ENCODE data around the gene EN2.

EN2 gene

GRCh38 chr7:155459700-155460461, 2.0 kb downstream of the EN2 start:
- DNase-seq (ENCODE audit: low read depth, low spot score): no peak
- no peak overlapping the region for H3K4me3 ChIP-seq (ENCODE audit: low read length)

DNA sequence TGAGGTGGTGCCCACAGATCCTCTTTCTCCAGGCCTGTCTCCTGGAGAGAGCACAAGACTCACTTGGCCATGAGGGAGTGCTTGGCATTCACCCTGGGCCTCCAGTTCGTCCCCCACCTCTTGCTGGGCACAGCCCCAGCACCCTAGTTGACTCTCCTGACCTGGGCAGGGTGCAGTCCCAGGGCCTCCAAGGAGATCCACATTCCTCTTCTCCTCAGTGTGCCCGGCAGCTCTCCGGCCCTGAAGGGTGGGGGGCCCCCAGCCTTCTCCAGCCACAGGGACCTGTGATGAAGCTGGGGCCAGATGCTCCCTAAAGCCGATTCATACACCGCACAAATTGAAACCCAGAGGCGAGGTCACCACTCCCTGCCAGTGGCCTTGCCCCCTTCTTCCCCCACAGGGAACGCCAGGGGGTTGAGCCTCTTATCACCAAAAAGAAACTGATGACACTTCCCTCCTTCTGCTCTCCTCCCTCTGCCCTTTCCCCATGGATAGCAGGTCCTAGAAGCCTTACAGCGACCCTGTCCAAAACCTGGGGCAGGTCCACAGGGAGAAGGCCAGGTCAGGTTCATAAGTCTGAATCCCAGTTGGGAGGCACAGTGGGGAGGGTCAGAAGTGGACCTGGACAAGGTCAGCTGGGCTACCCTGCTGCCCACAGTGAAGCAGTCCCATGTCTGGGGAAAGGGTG, 3.1 kb downstream of the EN2 start:
- H3K4me3 ChIP-seq (ENCODE audit: low read length): no peak overlapping the region
- no peak for DNase-seq (ENCODE audit: low read depth, low spot score)

DNA sequence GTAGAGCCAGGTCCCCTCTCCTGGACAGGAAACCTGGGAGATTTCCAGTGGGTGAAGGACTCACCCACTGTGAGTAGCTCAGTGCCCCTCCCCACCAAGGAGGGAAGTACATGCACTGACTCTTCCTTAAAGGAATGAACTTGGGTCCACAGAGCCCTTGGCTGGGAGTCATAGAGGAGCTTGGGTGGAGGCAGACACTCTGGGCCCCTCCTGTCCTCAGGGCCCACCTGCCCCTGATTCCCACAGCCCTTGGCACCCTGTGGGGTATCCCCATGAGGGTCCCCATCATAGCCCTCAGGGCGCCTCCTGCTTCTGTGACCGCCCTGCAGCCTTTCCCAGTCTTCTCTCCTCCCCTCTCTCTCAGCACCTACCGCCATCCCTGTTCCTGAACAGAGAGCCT, 3.7 kb downstream of the EN2 start:
- DNase-seq (ENCODE audit: low read depth, low spot score): no peak
- H3K4me3 ChIP-seq (ENCODE audit: low read length): no peak overlapping the region

GRCh38 chr7:155462163-155462735, 4.3 kb downstream of the EN2 start:
- H3K4me3 ChIP-seq (ENCODE audit: low read length): no peak overlapping the region
- no peak for DNase-seq (ENCODE audit: low read depth, low spot score)

DNA sequence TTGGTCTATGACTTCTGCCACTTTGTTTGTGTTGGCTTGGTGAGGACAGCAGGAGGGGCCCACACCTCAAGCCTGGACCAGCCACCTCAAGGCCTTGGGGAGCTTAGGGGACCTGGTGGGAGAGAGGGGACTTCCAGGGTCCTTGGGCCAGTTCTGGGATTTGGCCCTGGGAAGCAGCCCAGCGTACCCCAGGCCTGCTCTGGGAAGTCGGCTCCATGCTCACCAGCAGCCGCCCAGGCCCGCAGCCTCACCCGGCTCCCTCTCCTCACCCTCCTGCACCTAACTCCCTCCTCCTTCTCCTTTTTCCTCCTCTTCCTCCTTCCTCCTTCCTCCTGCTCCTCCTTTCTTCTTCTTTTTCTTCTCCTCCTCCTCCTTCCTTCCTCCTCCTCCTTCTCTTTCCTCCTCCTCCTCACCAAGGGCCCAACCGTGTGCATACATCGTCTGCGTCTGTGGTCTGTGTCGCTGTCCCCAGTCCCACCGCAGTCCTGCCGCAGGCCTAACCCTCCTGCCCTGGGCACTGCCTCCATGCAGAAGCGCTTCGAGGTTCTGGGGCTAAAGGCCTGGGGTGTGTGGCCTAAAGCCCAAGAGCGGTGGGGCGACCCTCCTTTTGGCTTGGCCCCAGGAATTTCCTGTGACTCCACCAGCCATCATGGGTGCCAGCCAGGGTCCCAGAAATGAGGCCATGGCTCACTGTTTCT, 5.3 kb downstream of the EN2 start:
- no peak for DNase-seq (ENCODE audit: low read depth, low spot score)
- no peak overlapping the region for H3K4me3 ChIP-seq (ENCODE audit: low read length)

DNA sequence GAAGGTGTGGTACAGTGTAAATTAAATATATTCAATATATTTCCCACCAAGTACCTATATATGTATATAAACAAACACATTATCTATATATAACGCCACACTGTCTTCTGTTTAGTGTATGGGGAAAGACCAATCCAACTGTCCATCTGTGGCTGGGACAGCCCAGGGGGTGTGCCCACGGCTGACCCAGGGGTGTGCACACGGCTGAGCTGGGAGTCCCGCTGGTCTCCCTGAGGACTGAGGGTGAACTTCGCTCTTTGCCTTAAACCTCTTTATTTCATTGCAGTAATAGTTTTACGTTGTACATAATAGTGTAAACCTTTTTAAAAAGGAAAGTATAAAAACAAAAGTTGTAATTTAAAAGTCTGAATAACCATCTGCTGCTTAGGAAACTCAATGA, 6.3 kb downstream of the EN2 start:
- H3K4me3 ChIP-seq (ENCODE audit: low read length): no peak overlapping the region
- no peak for DNase-seq (ENCODE audit: low read depth, low spot score)

- H3K4me3 ChIP-seq (ENCODE audit: low read length): no peak overlapping the region
- no peak for DNase-seq (ENCODE audit: low read depth, low spot score)
These were observed 7.2 kb downstream of the EN2 start for GRCh38 chr7:155464948-155465739.

DNA sequence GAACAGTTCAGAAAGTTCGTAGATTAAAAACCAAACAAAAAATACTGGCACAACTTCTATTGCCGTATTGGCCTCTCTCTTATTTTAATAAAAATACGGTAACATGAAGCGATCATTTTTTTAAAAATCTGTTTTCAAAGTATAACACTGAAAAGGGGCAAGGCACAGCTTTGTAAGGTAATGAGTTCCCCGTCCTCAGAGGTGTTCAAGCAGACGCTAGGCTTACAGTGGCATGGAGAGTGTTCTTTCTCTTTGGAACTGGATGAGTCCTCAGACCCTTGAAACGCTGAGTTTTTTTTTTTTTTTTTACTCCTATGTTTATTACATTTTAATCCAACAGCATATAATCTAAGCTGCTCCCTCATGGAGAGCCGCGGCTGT, 7.8 kb downstream of the EN2 start:
- no peak overlapping the region for H3K4me3 ChIP-seq (ENCODE audit: low read length)
- DNase-seq (ENCODE audit: low read depth, low spot score): no peak

DNA sequence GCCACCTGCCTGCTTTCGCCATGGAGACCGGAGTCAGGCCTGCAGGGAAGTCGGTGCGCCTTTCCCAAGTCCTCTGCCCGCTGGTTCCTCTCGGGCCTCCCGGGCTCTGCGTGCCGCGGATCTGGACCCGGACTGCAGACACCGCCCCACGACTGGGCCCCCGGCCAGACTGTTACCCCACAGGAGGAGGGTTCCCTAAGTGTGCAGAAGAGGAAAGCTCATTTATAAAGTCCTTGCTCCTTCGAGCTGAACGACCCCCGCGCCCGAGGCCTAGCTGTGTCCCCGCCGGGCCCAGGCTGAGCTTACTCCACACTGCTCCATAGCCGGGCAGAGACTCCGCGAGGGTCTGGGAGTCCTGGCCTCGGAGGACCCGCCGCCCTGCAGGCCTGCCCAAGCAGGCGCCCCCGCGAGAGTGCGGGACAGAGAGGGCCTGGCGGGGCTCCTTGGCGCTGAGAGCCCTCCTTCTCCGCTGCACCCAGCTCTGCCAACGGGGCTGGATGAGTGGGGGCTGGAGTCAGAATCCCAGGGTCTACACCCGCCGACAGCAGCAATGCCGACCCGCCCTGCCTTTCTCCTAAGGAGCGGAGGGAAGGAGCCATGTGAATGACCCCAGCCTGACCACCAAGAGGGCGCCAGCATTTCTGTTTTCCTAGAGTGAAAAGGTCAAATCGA, 8.3 kb downstream of the EN2 start:
- H3K4me3 ChIP-seq (ENCODE audit: low read length): peak overlapping the region; percentile 37
- no peak for DNase-seq (ENCODE audit: low read depth, low spot score)

DNA sequence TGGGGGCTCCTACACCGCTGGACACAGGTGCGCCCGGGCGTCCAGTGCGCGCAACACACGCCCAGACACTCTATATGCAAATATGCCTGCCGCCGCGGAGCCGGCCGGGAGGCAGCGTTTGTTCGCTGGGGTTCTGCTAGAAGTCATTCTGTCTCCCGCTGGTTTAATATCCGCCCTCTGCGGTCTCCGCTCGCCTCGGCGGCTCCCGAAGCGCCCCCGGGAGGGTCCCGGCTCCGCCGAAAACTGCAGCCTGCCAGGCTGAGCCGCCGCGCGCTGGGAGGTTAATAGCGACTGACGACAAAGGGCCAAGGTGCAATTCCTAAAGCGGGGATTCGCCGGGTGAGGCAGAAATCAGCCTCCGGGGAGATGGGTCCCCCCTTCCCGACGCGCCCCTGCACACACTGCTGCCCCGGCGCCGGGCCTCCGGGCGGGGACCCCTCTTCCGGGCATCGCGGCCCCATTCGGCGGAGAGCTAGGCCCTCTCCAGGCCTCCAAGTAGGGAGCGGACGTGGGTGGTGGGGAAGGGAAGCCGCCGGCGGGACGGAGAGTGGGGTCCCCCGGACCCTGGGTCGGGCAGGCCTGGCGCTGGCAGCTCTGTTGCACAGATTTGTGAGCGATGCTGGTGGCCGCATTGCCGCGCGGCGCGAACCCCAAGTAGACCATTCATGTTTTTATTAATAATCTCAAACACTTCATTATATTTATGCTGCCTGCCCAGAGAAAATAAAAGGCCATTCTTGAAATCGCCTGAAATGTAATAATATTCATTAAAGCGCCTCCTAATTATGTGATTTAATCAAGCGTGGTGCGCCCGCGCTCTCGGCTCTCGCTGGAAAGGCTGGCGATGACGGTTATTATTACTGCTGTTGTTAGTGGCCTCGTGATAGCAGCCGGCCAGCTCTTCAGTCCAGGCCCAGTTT, 9.1 kb downstream of the EN2 start:
- peak overlapping the region; percentile 37 for H3K4me3 ChIP-seq (ENCODE audit: low read length)
- peak; percentile 58 for DNase-seq (ENCODE audit: low read depth, low spot score)

- DNase-seq (ENCODE audit: low read depth, low spot score): no peak
These were observed 10.2 kb downstream of the EN2 start for GRCh38 chr7:155467846-155468784.

GRCh38 chr7:155468785-155469148, 10.8 kb downstream of the EN2 start:
- H3K4me3 ChIP-seq (ENCODE audit: low read length): no peak overlapping the region
- no peak for DNase-seq (ENCODE audit: low read depth, low spot score)

More at GRCh38 chr7:155467846-155468784, 10.2 kb downstream of the EN2 start:
- no peak overlapping the region for H3K4me3 ChIP-seq (ENCODE audit: low read length)

DNA sequence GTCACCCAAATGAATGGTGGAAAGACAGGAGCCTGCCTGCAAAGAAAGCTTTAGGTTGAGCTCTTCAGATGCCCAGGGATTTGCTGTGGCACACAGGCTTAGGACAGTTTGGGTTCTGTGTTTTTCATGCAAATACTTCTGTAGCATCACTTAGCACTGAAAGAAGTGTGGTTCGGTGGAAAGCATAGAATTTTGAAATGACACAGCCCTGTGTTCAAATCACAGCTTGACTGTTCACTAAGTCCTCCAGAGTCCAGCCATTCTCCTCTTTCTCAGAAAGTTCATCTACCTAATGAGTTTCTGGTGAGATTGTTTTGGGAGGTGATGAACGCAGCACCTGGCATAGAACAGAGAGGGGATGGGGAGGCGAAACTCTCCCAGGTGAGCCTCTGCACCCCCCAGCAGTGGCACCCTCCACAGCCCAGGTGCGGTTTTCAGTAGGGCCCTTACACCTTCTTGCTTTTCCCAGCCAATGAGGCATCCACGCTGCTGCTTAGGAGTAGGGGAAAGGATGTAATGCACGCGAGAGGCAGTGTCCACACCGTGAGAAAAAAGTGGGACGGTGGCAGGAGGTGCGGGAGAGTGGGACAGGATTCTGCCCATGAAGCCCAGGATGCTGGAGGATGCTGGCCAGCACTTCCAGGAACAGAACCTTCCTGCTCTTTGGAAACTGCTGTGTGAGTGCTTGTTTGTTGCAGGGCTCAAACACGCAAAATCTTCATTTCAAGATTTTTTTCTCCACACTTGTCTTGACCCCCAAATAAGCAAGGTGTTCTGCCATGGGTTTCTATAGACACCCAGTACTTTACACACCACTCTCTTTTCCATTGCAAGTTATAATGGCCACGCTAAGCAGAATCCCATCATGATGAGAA, 11.6 kb downstream of the EN2 start:
- DNase-seq (ENCODE audit: low read depth, low spot score): no peak
- H3K4me3 ChIP-seq (ENCODE audit: low read length): no peak overlapping the region

- no peak for DNase-seq (ENCODE audit: low read depth, low spot score)
These were observed 12.2 kb downstream of the EN2 start for GRCh38 chr7:155470186-155470487.

GRCh38 chr7:155470686-155471638, 13.0 kb downstream of the EN2 start:
- no peak for DNase-seq (ENCODE audit: low read depth, low spot score)
- H3K4me3 ChIP-seq (ENCODE audit: low read length): no peak overlapping the region

More at GRCh38 chr7:155470186-155470487, 12.2 kb downstream of the EN2 start:
- no peak overlapping the region for H3K4me3 ChIP-seq (ENCODE audit: low read length)
